Raji (cell line): ENCODE results near the gene FNDC11.

Experiments
- POLR2A ChIP-seq: IDR thresholded peaks from 2 replicates; pipeline ENCODE4 v1.6.1; 2011; ENCODE audit warnings: low read depth, low read length, control low read depth; ENCODE audit not compliant: insufficient read depth

The FNDC11 gene

DNA sequence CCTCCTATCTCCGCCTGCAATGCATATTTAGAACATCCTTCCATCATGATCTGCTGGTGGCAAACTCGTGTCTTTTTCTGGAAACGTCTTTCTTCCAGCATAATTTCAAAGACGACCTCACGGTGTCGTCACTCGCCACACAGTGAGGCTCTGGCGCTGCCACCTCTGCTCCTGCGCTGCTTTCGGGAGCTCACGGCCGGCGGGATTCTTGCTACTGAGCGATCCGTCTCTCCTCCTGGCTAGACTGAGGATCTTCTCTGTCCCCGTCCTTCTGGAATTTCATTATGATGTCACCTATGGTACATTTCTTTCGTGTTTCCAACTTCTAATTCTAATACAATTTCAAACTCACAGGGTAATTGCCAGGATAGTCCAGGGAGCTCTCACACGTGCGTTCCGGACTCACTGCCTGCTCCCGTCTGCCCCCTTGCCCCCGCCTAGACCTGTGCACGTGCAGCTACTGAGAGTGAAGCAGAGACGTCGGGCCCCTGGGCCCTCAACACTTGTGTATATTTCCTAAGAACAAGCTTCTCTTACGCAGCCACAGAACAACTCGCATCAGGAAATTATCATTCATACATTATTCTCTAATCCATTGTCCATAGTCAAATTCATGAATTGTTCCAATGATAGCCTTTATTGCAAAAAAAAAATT, 45.6 kb downstream of the FNDC11 start:
- no peak for TF ChIP-seq POLR2A

DNA sequence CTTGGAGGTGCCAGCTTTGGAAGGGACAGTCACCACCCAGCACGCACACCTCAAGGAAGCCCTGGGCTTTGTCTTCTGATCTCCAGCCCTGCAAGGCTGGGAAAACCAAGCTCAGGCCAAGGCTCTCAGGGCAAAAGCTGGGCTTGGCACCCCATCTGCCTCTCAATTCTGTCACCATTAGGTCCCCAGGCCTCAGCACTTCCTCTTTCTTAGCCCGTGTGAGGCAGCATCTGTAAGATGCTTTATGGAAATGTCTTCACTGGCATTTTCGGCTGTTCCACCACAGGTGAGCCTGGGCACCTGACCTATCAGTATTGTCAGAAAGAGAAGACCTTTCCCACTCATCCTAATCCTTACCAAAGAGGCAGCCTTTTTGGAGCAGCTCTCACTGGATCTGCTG, 48.4 kb downstream of the FNDC11 start:
- TF ChIP-seq POLR2A = no peak
